ENCODE data around the gene DOHH. TPM values are rescaled to one million over a fixed set of nuclear protein-coding genes. Genes with fewer than 3 reads are reported as not detected.

DOHH gene, protein sequence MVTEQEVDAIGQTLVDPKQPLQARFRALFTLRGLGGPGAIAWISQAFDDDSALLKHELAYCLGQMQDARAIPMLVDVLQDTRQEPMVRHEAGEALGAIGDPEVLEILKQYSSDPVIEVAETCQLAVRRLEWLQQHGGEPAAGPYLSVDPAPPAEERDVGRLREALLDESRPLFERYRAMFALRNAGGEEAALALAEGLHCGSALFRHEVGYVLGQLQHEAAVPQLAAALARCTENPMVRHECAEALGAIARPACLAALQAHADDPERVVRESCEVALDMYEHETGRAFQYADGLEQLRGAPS
- 12.2 and 14.1 TPM in 2 replicates for total RNA-seq

GRCh38 chr19:3500429-3501101 is at the start of gene DOHH:
DOHH (minus strand) TSS chr19:3500674; CDS start chr19:3496814, 3,860 bp downstream.

DNA sequence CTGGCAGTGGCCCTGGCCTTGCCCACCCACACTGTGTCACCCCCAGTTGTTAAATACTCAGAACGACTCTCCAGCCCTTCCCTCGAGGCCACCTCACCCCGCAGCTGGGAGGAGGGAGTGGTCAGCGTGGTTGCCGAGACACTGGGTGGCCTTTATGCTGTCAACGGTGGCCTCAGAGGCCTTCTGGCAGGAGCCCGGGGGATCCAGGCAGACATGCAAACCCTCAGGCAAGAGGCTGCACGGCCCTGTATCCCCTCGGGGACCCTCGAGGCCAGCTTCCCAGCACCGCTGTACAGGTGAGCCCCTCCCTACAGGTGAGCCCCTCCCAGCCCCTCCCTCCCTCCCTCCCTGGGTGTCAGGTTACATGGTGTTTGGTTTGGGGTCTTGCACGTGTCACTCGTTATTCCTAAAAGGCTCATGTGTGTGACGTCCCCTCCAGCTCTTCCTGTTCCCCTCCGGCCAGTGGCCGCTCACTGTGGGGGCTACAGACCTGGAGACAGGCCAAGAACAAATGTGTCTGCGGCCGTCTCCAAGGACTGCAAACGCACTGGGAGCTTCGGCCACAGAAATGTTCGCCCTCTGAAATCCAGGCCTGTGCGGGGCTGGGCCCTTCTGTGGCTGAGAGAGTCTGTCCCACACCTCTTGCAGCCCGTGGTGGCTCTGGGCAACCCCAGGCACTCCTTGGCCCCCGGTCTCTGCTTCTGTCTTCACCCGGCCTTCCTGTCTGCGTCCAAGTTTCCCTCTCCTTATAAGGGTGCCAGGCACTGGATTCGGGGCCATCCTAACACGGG is 38.7 kb upstream of the DOHH start, which contains the start of gene TEKTIP1:
Gene TEKTIP1 (plus strand): TSS at position 210 of the 791 bp plus-strand sequence. CDS start 4 bp downstream, at position 214.

GRCh38 chr19:3505598-3506383 is 5.3 kb upstream of the DOHH start, which contains the start of gene FZR1:
FZR1 (plus strand) TSS chr19:3506311; CDS start chr19:3522990, 16,679 bp downstream.

DNA sequence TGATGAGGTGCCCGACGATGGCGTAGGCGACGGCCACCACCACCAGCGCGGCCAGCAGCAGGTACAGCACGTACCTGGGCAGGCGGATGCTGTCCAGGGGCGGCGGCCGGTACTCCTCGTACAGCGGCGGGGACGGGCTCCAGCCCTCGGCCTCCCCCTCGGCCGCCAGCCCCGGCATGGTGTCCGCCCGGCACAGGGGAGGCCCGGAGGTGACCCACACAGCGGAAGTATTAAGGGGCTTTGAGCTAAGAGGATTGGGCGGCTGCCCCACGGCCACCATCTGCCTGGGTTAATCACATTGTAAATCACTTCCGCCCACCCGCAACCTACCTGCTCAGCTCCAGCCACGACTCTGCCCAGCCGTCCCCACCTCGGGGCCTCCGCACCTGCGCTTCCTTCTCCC is 17.2 kb downstream of the DOHH start, which contains the start of gene SMIM44:
Gene SMIM44 (minus strand): TSS at position 216 of the 403 bp plus-strand sequence. CDS start 38 bp downstream, at position 178.

DNA sequence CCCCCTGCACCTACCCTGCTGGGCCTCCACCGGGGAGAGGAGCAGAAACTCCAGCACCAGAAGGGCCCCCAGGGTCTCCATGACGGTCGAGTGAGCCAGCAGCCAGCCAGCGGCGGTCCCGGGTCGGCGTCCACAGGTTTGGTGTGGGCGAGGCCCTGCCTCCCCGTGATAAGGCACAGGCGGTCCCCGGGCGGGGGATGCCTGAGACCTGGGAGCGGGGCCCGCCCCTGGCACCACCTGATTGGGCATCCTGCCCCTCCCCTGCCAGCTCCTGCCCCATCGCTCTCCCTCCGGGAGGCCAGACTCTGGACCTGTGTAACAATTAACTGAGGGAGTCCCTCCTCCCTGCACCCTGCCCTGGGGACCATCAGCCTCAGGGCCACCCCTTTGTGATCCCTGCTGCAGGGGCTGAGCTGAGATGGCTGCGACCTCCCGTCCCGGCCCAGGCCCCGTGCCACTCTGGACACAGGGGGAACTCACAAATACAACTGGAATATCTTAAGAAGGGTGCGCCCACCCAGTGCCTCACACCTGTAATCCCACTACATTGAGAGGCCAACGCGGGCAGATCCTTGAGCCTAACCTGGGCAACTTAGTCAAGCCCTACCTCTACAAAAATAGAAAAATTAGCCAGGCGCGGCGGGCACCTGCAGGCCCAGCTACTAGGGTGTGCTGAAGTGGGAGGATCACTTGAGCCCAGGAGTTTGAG is 19.9 kb downstream of the DOHH start, which contains the start of gene SMIM24:
Gene SMIM24 (minus strand): TSS at position 143 of the 709 bp plus-strand sequence. CDS start 62 bp downstream, at position 81.

Other genes starting within 250 kb of the DOHH start
- gene NFIC, start 134.1 kb downstream of the DOHH start, total RNA-seq: 36.7 and 41.2 TPM in 2 replicates
- gene SMIM24, start 20.1 kb downstream of the DOHH start, total RNA-seq: not detected in 2 replicates
- not detected in 2 replicates for gene SMIM44, start 17.2 kb downstream of the DOHH start, total RNA-seq
- gene FZR1, start 5.6 kb upstream of the DOHH start, total RNA-seq: 40.4 and 44.7 TPM in 2 replicates
- not detected in 2 replicates for gene TEKTIP1, start 38.5 kb upstream of the DOHH start, total RNA-seq
- 70.3 and 77.4 TPM in 2 replicates for gene MFSD12, start 56.9 kb upstream of the DOHH start, total RNA-seq
- gene HMG20B, start 72.3 kb upstream of the DOHH start, total RNA-seq: 169 and 170 TPM in 2 replicates
- 0.15 and 0.17 TPM in 2 replicates for gene GIPC3, start 84.8 kb upstream of the DOHH start, total RNA-seq
- gene TBXA2R, start 106.2 kb upstream of the DOHH start, total RNA-seq: 1.8 and 3.4 TPM in 2 replicates
- gene CACTIN, start 126.1 kb upstream of the DOHH start, total RNA-seq: 36.3 and 38.5 TPM in 2 replicates
- 18.8 and 21.1 TPM in 2 replicates for gene PIP5K1C, start 199.8 kb upstream of the DOHH start, total RNA-seq
- gene TJP3, start 207.7 kb upstream of the DOHH start, total RNA-seq: not detected in 2 replicates